Upper lobe of left lung (tissue), 6 donors: Measurements from ENCODE around the gene AACS. TPM values are rescaled to one million over a fixed set of nuclear protein-coding genes. Genes with fewer than 3 reads are reported as not detected.
A peak's percentile ranks its signal among the peaks of the same experiment; 100 is the strongest.

Experiments used
- ATAC-seq, 2 donors: fragments of 200-7000 bp; cut with Tn5 transposase; one replicate each; pipeline ENCODE4 v1.9.1; 2022; ENCODE audit warnings: mild to moderate bottlenecking in 2 of 2, moderate library complexity in 2 of 2; ENCODE audit not compliant: low FRiP score in 2 of 2
- DNase-seq, 2 donors: peaks; one replicate each; pipeline ENCODE4 v3.0.0-alpha.2; 2019 to 2020
- H3K27ac ChIP-seq, 4 donors: fragments of 200-600 bp; sonication (generic); one replicate each; pipeline ENCODE4 v1.5.1; 2016 to 2019
- H3K27me3 ChIP-seq, 4 donors: fragments of 200-600 bp; sonication (generic); one replicate each; pipeline ENCODE4 v1.5.1; 2017 to 2019
- H3K36me3 ChIP-seq, 4 donors: fragments of 200-600 bp; sonication (generic); one replicate each; pipeline ENCODE4 v1.5.1; 2016 to 2019
- H3K4me1 ChIP-seq, 4 donors: fragments of 200-600 bp; sonication (generic); one replicate each; pipeline ENCODE4 v1.5.1; 2018 to 2019
- H3K4me3 ChIP-seq, 4 donors: fragments of 200-600 bp; sonication (generic); one replicate each; pipeline ENCODE4 v1.5.1; 2017 to 2019; ENCODE audit warnings: mild to moderate bottlenecking in 2 of 4, moderate library complexity in 1 of 4
- H3K9me3 ChIP-seq, 4 donors: fragments of 200-600 bp; sonication (generic); one replicate each; pipeline ENCODE4 v1.5.1; 2018 to 2019
- EP300 ChIP-seq, 4 donors: sonication (generic); formaldehyde crosslinking; IDR thresholded peaks; one replicate each; pipeline ENCODE4 v1.5.1; 2017; ENCODE audit warnings: antibody characterized with exemption in 4 of 4, control low read depth in 2 of 4
- POLR2A ChIP-seq, 4 donors: fragments of 450-650 bp; IDR thresholded peaks; one replicate each; pipeline ENCODE4 v1.5.1; 2016 to 2017; ENCODE audit warnings: antibody characterized with exemption in 4 of 4, mild to moderate bottlenecking in 2 of 4
- POLR2AphosphoS5 ChIP-seq, 2 donors: sonication (generic); formaldehyde crosslinking; IDR thresholded peaks; one replicate each; pipeline ENCODE4 v1.5.1; 2017; ENCODE audit warnings: antibody characterized with exemption in 2 of 2
- WGBS, 2 donors: methylation state at CpG; one replicate each; pipeline ENCODE4 v1.1.5; 2017 to 2018; 5-methylcytosine and 5-hydroxymethylcytosine counted together
- total RNA-seq, 6 donors: library from RNA; depleted of rRNA in 4 of 6; stranded (reverse); fragments of >200 nt in 4 of 6; gene quantifications; one replicate each; pipeline versions ENCODE4 v1.1.0 to v1.2.1, GENCODE V29; 2016 to 2021
- TF ChIP-seq, protein P1 (sequence below), 6 experiments: fragments of 450-650 bp in 4 of 6; fragments of 200-600 bp in 2 of 6; sonication (generic) in 2 of 6; IDR thresholded peaks; one replicate each; pipeline ENCODE4 v1.5.1; 2016 to 2019; ENCODE audit warnings: antibody characterized with exemption in 6 of 6
- donor health status: DM: no; HTN: no; CAD: no; lungs with moderate emphysema.
- donor health status: DM: no; HTN: yes; CAD: no; lungs with severe emphysema.

Gene AACS
- total RNA-seq = 10 to 100 TPM; 14.7 to 28.6 (median 25.5) TPM

GRCh38 chr12:125065021-125065918 is at the start of gene AACS:
AACS (plus strand) TSS chr12:125065435; CDS start chr12:125065585, 150 bp downstream.
- Histone ChIP-seq H3K4me3 (peak within 1 kb of the TSS; percentile 68 to 96 (median 86)), H3K36me3 (no peaks in the 10 kb centered on the region), H3K27ac (peak within 1 kb of the TSS; percentile 32 to 82 (median 58)), H3K9me3 (no peaks in the 10 kb centered on the region), H3K4me1 (peaks cover 10 to 25% (median 16%) of the 10 kb centered on the region in 4 donors), H3K27me3 (no peaks in the 10 kb centered on the region)
- 0 to 1% methylated on average over 19 to 35 of the region's 80 CpGs for WGBS, 2 donors
- peak; percentile 92 to 99 for ATAC-seq
- TF ChIP-seq POLR2AphosphoS5 (IDR thresholded peaks at IDR 0.05) (peak in 1 of 2 donors; percentile 45), POLR2A (IDR thresholded peaks at IDR 0.05) (peak in 2 of 4 donors; percentile 50 to 64), EP300 (IDR thresholded peaks at IDR 0.05) (no peak)
- TF ChIP-seq, protein P1, sequence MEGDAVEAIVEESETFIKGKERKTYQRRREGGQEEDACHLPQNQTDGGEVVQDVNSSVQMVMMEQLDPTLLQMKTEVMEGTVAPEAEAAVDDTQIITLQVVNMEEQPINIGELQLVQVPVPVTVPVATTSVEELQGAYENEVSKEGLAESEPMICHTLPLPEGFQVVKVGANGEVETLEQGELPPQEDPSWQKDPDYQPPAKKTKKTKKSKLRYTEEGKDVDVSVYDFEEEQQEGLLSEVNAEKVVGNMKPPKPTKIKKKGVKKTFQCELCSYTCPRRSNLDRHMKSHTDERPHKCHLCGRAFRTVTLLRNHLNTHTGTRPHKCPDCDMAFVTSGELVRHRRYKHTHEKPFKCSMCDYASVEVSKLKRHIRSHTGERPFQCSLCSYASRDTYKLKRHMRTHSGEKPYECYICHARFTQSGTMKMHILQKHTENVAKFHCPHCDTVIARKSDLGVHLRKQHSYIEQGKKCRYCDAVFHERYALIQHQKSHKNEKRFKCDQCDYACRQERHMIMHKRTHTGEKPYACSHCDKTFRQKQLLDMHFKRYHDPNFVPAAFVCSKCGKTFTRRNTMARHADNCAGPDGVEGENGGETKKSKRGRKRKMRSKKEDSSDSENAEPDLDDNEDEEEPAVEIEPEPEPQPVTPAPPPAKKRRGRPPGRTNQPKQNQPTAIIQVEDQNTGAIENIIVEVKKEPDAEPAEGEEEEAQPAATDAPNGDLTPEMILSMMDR (IDR thresholded peaks at IDR 0.05) = no peak
- DNase-seq = peak; percentile 75 to 95

DNA sequence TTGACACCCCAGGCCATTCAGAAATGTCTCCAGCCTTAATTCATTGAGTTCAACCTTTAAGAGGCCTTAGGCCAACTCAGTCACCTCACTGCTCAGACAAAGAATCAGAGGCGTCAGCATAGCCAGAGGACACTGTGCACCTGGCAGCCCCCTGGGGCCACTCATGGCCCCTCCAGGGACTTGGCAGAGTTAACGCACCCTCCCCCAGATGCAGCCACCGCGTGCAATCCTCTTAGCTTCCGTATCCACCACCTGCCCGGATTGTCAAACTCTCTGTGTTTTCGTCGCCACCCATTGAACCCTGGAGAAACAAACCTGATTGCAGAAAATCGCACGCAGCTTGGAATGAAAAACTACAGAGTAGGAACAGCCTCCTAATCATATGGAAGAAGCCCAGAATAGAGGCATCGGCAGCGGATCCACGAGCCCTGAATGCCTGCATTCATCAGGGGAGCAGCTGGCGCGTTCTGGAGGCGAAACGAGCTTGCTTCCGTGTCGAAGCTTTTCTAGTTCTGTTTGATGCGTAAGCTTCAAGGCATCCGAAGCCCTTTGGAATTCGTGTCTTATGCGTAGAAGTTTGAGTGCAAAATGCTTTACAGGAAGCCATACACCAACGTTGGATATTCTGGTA is 49.4 kb upstream of the AACS start:
- 94% methylated on average over 24 of the region's 24 CpGs for WGBS, 2 donors
- Histone ChIP-seq H3K4me3 (no peak overlapping the region), H3K4me1 (no peaks in the 10 kb centered on the region), H3K27ac (no peak overlapping the region), H3K9me3 (no peaks in the 10 kb centered on the region), H3K27me3 (no peaks in the 10 kb centered on the region), H3K36me3 (peaks cover 0 to 14% (median 0%) of the 10 kb centered on the region in 4 donors)
- DNase-seq (no peak), ATAC-seq (no peak)
- TF ChIP-seq, protein P1 (IDR thresholded peaks at IDR 0.05) = no peak
- TF ChIP-seq EP300 (IDR thresholded peaks at IDR 0.05) (no peak), POLR2AphosphoS5 (IDR thresholded peaks at IDR 0.05) (no peak), POLR2A (IDR thresholded peaks at IDR 0.05) (no peak)

GRCh38 chr12:125017801-125018200 is 47.4 kb upstream of the AACS start:
- Histone ChIP-seq H3K4me3 (no peak overlapping the region), H3K4me1 (no peaks in the 10 kb centered on the region), H3K36me3 (peaks cover 0 to 14% (median 0%) of the 10 kb centered on the region in 4 donors), H3K27ac (no peak overlapping the region), H3K27me3 (no peaks in the 10 kb centered on the region), H3K9me3 (no peaks in the 10 kb centered on the region)
- 87 to 94% methylated on average over 9 of the region's 9 CpGs for WGBS, 2 donors
- ATAC-seq (no peak), DNase-seq (no peak)
- no peak for TF ChIP-seq POLR2AphosphoS5 (IDR thresholded peaks at IDR 0.05)
- TF ChIP-seq POLR2A (IDR thresholded peaks at IDR 0.05) = no peak
- TF ChIP-seq, protein P1 (IDR thresholded peaks at IDR 0.05) = no peak
- TF ChIP-seq EP300 (IDR thresholded peaks at IDR 0.05) = no peak

- H3K27ac ChIP-seq = no peak overlapping the region
- TF ChIP-seq POLR2A (IDR thresholded peaks at IDR 0.05) = no peak
- TF ChIP-seq POLR2AphosphoS5 (IDR thresholded peaks at IDR 0.05) = no peak
- ATAC-seq = no peak
- peaks cover 0 to 12% (median 0%) of the 10 kb centered on the region in 4 donors for H3K36me3 ChIP-seq
- no peaks in the 10 kb centered on the region for H3K4me1 ChIP-seq
- H3K27me3 ChIP-seq = no peaks in the 10 kb centered on the region
- no peak for DNase-seq
- no peaks in the 10 kb centered on the region for H3K9me3 ChIP-seq
- 95 to 96% methylated on average over 11 of the region's 11 CpGs for WGBS, 2 donors
- H3K4me3 ChIP-seq = no peak overlapping the region
Observed at GRCh38 chr12:125018356-125018755, 46.9 kb upstream of the AACS start.

- H3K4me3 ChIP-seq = no peak overlapping the region
- DNase-seq = no peak
- H3K36me3 ChIP-seq = peaks cover 0 to 2% (median 0%) of the 10 kb centered on the region in 4 donors
- TF ChIP-seq POLR2A (IDR thresholded peaks at IDR 0.05) (no peak), EP300 (IDR thresholded peaks at IDR 0.05) (no peak), POLR2AphosphoS5 (IDR thresholded peaks at IDR 0.05) (no peak)
- TF ChIP-seq, protein P1 (IDR thresholded peaks at IDR 0.05) = no peak
- ATAC-seq = no peak
- no peaks in the 10 kb centered on the region for H3K27me3 ChIP-seq
- 97 to 98% methylated on average over 9 of the region's 9 CpGs for WGBS, 2 donors
- H3K9me3 ChIP-seq = no peaks in the 10 kb centered on the region
- H3K27ac ChIP-seq = no peak overlapping the region
- no peaks in the 10 kb centered on the region for H3K4me1 ChIP-seq
Observed at GRCh38 chr12:125021096-125021495, 44.1 kb upstream of the AACS start.
